HL-60 (cell line): Measurements from ENCODE around the gene FADD.

Experiments used
- DNase-seq, 2 experiments: peaks; one replicate each; pipeline ENCODE4 v3.0.0-alpha.2; 2010 to 2020; ENCODE audit warnings: low read depth in 1 of 2, low spot score in 1 of 2
- H3K27ac ChIP-seq: fragments of 250-450 bp; sonication (Bioruptor Pico); replicated peaks from 2 replicates; pipeline ENCODE4 v1.5.1; 2020; ENCODE audit warnings: mild to moderate bottlenecking, moderate library complexity
- H3K27me3 ChIP-seq: fragments of 250-450 bp; sonication (Bioruptor Pico); 2 replicates; pipeline ENCODE4 v1.5.1; 2021; ENCODE audit warnings: mild to moderate bottlenecking, moderate library complexity; ENCODE audit not compliant: insufficient read depth, poor library complexity, severe bottlenecking
- H3K4me3 ChIP-seq: replicated peaks from 2 replicates; pipeline ENCODE4 v1.5.1; 2011; ENCODE audit warnings: mild to moderate bottlenecking, control low read depth, low read length; ENCODE audit not compliant: insufficient read depth
- CTCF ChIP-seq: IDR thresholded peaks from one replicate; pipeline ENCODE4 v1.5.1; 2011; ENCODE audit warnings: low read length, control low read depth, inconsistent platforms; ENCODE audit not compliant: insufficient read depth
- GABPA ChIP-seq: IDR thresholded peaks from 2 replicates; pipeline ENCODE4 v1.6.1; 2012; ENCODE audit warnings: low read depth
- POLR2AphosphoS5 ChIP-seq: IDR thresholded peaks from 2 replicates; pipeline ENCODE4 v1.6.1; 2012; ENCODE audit warnings: low read depth
- REST ChIP-seq: IDR thresholded peaks from 2 replicates; pipeline ENCODE4 v1.6.1; 2012; ENCODE audit warnings: low read depth; ENCODE audit not compliant: insufficient replicate concordance
- SPI1 ChIP-seq: IDR thresholded peaks from 2 replicates; pipeline ENCODE4 v1.6.1; 2012; ENCODE audit warnings: low read depth, mild to moderate bottlenecking, borderline replicate concordance

The FADD gene

GRCh38 chr11:70158201-70158600 lies 44.9 kb upstream of the FADD start:
- no peak for DNase-seq
- Histone ChIP-seq H3K4me3 (no peak overlapping the region), H3K27ac (no peak overlapping the region), H3K27me3 (no peaks in the 10 kb centered on the region)
- TF ChIP-seq POLR2AphosphoS5 = no peak
- no peak for TF ChIP-seq GABPA
- TF ChIP-seq SPI1 = no peak
- no peak for TF ChIP-seq REST
- TF ChIP-seq CTCF = no peak

GRCh38 chr11:70158757-70159389 lies 44.2 kb upstream of the FADD start:
- Histone ChIP-seq H3K27ac (no peak overlapping the region), H3K27me3 (no peaks in the 10 kb centered on the region), H3K4me3 (no peak overlapping the region)
- DNase-seq = no peak
- TF ChIP-seq GABPA (no peak), CTCF (no peak), POLR2AphosphoS5 (no peak), SPI1 (no peak), REST (no peak)

- no peak for TF ChIP-seq REST
- no peak for TF ChIP-seq CTCF
- no peak for TF ChIP-seq SPI1
- no peak for TF ChIP-seq POLR2AphosphoS5
- no peak for TF ChIP-seq GABPA
- no peak overlapping the region for H3K4me3 ChIP-seq
- H3K27me3 ChIP-seq = no peaks in the 10 kb centered on the region
- no peak for DNase-seq
- H3K27ac ChIP-seq = no peak overlapping the region
These were observed 43.2 kb upstream of the FADD start for GRCh38 chr11:70159627-70160570.
